ENCODE measurements around the gene KDM4C.

GRCh38 chr9:7145361-7146069, 387.7 kb downstream of the KDM4C start:
- TF ChIP-seq POLR2A (IDR thresholded peaks at IDR 0.05) (no peak), CTCF (IDR thresholded peaks at IDR 0.05 in 8 of 11, conservative IDR thresholded peaks at IDR 0.05 in 3 of 11) (no peak), POLR2AphosphoS5 (IDR thresholded peaks at IDR 0.05) (no peak)
